Measurements from ENCODE around the gene PTPRG.

- TF ChIP-seq EZH2 (IDR thresholded peaks at IDR 0.05; ENCODE audit: insufficient read depth, poor library complexity, severe bottlenecking): no peak
- no peak for TF ChIP-seq EZH2phosphoT487 (IDR thresholded peaks at IDR 0.05; ENCODE audit: insufficient read depth, low read depth)
Observed at GRCh38 chr3:62246985-62247384, 685.6 kb downstream of the PTPRG start.

Measured in GM23248 (cell line).